ENCODE measurements around the gene HEPACAM2. TPM values are rescaled to one million over a fixed set of nuclear protein-coding genes. Genes with fewer than 3 reads are reported as not detected.

The HEPACAM2 gene
- total RNA-seq (under 0.01 TPM in 2 replicates), polyA plus RNA-seq (0.02 TPM in 1 of 2 replicates, not detected in the other), polyA minus RNA-seq (ENCODE audit: low replicate concordance) (not detected in 2 replicates)
- not detected in 2 replicates for polyA plus RNA-seq (2012)

DNA sequence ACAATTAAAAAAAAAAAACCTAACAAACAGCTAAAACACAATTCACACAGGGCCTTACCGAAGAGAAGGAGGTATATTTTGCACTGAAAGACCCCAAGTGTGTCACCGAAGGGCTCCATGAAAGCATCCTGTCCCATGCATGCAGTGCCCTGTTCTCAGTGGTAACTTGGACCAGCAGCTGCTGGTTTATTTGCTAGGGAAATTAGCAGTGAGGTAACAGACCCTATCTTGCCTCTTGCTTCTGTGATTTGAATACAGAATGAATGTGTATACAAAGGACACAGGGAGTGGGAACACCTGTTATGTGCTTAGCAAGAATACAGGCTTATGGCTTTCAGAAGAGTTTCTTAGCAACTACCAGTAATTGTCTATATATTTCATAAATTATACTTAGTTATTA lies at the start of gene HEPACAM2:
TSS of gene HEPACAM2 (minus strand) at position 160 of the 400 bp plus-strand sequence.
- no peak for DNase-seq (ENCODE audit: low read depth in 2 of 2)
- Histone ChIP-seq H3K36me3 (ENCODE audit: control insufficient read depth, insufficient read depth, low read length) (no peaks in the 10 kb centered on the region), H3K9me3 (ENCODE audit: control insufficient read depth, insufficient read depth, low read depth, low read length) (no peaks in the 10 kb centered on the region), H2AFZ (ENCODE audit: low read length) (no peak within 1 kb of the TSS), H3K4me2 (ENCODE audit: extremely low read depth, insufficient read depth, low read length) (no peak within 1 kb of the TSS), H3K9ac (ENCODE audit: insufficient read depth, low read length) (no peak within 1 kb of the TSS), H3K79me2 (ENCODE audit: control insufficient read depth, insufficient read depth, low read length) (no peaks in the 10 kb centered on the region), H4K20me1 (ENCODE audit: control insufficient read depth, extremely low read depth, insufficient read depth, low read length) (no peaks in the 10 kb centered on the region), H3K27me3 (ENCODE audit: control insufficient read depth, insufficient read depth, low read length) (peaks cover 5% of the 10 kb centered on the region), H3K27ac (ENCODE audit: insufficient read depth, low read length) (no peak within 1 kb of the TSS), H3K4me1 (ENCODE audit: control insufficient read depth, extremely low read depth, insufficient read depth, low read length) (no peaks in the 10 kb centered on the region), H3K4me3 (replicated peaks in 1 of 4; ENCODE audit: control extremely low read depth in 1 of 4, insufficient read depth in 1 of 4, low read depth in 3 of 4, low read length in 4 of 4) (no peak within 1 kb of the TSS)
- TF ChIP-seq CTCF (conservative IDR thresholded peaks at IDR 0.05 in 1 of 2, IDR thresholded peaks at IDR 0.05 in 1 of 2; ENCODE audit: low read depth in 1 of 2, low read length in 2 of 2): no peak
- no peak for TF ChIP-seq EZH2 (IDR thresholded peaks at IDR 0.05; ENCODE audit: low read length, missing control alignments)

DNA sequence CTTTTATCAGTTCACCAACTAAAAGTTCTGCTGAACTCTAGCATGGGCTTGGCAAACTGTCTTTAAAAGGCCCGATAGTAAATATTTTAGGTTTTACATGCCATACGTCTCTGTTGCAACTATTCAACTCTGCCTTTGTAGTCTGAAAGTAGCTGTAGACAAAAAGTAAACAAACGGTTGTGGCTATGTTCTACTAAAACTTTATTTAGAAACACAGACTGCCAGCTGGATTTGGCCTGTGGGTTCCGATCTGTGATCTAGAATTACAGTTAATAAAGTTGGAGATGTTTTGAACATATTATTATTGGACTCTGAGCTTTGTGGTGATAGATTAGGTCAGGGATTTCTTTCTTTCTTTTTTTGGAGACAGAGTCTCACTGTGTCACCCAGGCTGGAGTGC lies 39.0 kb upstream of the HEPACAM2 start:
- Histone ChIP-seq H3K4me1 (ENCODE audit: control insufficient read depth, extremely low read depth, insufficient read depth, low read length) (no peaks in the 10 kb centered on the region), H3K4me3 (replicated peaks in 1 of 4; ENCODE audit: control extremely low read depth in 1 of 4, insufficient read depth in 1 of 4, low read depth in 3 of 4, low read length in 4 of 4) (no peak overlapping the region), H3K4me2 (ENCODE audit: extremely low read depth, insufficient read depth, low read length) (no peak overlapping the region), H2AFZ (ENCODE audit: low read length) (no peak overlapping the region), H3K79me2 (ENCODE audit: control insufficient read depth, insufficient read depth, low read length) (no peaks in the 10 kb centered on the region), H3K36me3 (ENCODE audit: control insufficient read depth, insufficient read depth, low read length) (no peaks in the 10 kb centered on the region), H4K20me1 (ENCODE audit: control insufficient read depth, extremely low read depth, insufficient read depth, low read length) (no peaks in the 10 kb centered on the region), H3K27ac (ENCODE audit: insufficient read depth, low read length) (no peak overlapping the region), H3K9me3 (ENCODE audit: control insufficient read depth, insufficient read depth, low read depth, low read length) (no peaks in the 10 kb centered on the region), H3K27me3 (ENCODE audit: control insufficient read depth, insufficient read depth, low read length) (no peaks in the 10 kb centered on the region), H3K9ac (ENCODE audit: insufficient read depth, low read length) (no peak overlapping the region)
- peak in 1 of 2 donors; percentile 28 for DNase-seq (ENCODE audit: low read depth in 2 of 2)
- no peak for TF ChIP-seq EZH2 (IDR thresholded peaks at IDR 0.05; ENCODE audit: low read length, missing control alignments)
- TF ChIP-seq CTCF (conservative IDR thresholded peaks at IDR 0.05 in 1 of 2, IDR thresholded peaks at IDR 0.05 in 1 of 2; ENCODE audit: low read depth in 1 of 2, low read length in 2 of 2): no peak

DNA sequence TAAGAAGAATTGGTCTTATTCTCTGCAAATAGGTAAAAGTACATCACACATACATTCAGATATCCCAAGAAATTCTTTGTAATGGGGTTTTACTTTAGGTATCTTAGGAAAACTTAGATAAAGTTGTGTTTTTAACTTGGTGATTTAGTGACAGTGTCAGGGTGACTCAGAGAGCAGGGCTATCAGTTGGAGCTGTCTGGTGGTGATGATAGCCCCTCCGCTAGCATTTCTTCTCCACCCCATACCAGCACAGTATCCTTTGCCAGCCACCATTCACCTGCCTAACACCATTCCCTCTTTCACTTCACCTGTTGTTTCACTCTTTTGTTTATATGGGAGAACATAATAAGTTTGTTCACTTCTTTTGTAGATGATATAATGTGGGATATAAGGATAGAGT lies 36.3 kb upstream of the HEPACAM2 start:
- no peak overlapping the region for H3K4me2 ChIP-seq (ENCODE audit: extremely low read depth, insufficient read depth, low read length)
- no peak overlapping the region for H2AFZ ChIP-seq (ENCODE audit: low read length)
- no peak overlapping the region for H3K4me3 ChIP-seq (replicated peaks in 1 of 4; ENCODE audit: control extremely low read depth in 1 of 4, insufficient read depth in 1 of 4, low read depth in 3 of 4, low read length in 4 of 4)
- no peak overlapping the region for H3K9ac ChIP-seq (ENCODE audit: insufficient read depth, low read length)
- no peaks in the 10 kb centered on the region for H3K4me1 ChIP-seq (ENCODE audit: control insufficient read depth, extremely low read depth, insufficient read depth, low read length)
- H3K79me2 ChIP-seq (ENCODE audit: control insufficient read depth, insufficient read depth, low read length): no peaks in the 10 kb centered on the region
- no peak overlapping the region for H3K27ac ChIP-seq (ENCODE audit: insufficient read depth, low read length)
- no peaks in the 10 kb centered on the region for H4K20me1 ChIP-seq (ENCODE audit: control insufficient read depth, extremely low read depth, insufficient read depth, low read length)
- no peaks in the 10 kb centered on the region for H3K27me3 ChIP-seq (ENCODE audit: control insufficient read depth, insufficient read depth, low read length)
- no peaks in the 10 kb centered on the region for H3K9me3 ChIP-seq (ENCODE audit: control insufficient read depth, insufficient read depth, low read depth, low read length)
- no peak for DNase-seq (ENCODE audit: low read depth in 2 of 2)
- no peak for TF ChIP-seq EZH2 (IDR thresholded peaks at IDR 0.05; ENCODE audit: low read length, missing control alignments)
- TF ChIP-seq CTCF (conservative IDR thresholded peaks at IDR 0.05 in 1 of 2, IDR thresholded peaks at IDR 0.05 in 1 of 2; ENCODE audit: low read depth in 1 of 2, low read length in 2 of 2): no peak
- H3K36me3 ChIP-seq (ENCODE audit: control insufficient read depth, insufficient read depth, low read length): no peaks in the 10 kb centered on the region
